HUDEP-2 (cell line): ENCODE results near the gene GALNT10.

Experiments used
- DNase-seq, 76 experiments: peaks; one replicate each; lab custom pipeline; 2025; ENCODE audit not compliant: unreplicated experiment in 76 of 76; lab: John Stamatoyannopoulos, UW

GALNT10 gene

GRCh38 chr5:154178661-154179060 is 11.9 kb upstream of the GALNT10 start:
- no peak for DNase-seq

- peak in 30 of 76 experiments; percentile 4 to 60 (median 28) for DNase-seq
These were observed 10.5 kb upstream of the GALNT10 start for GRCh38 chr5:154179846-154180710.

- no peak for DNase-seq
These were observed 9.4 kb upstream of the GALNT10 start for GRCh38 chr5:154181161-154181560.

- no peak for DNase-seq
These were observed 1.2 kb upstream of the GALNT10 start for GRCh38 chr5:154189256-154189818.

GRCh38 chr5:154189819-154190594 is 526 bp upstream of the GALNT10 start:
- peak in 74 of 76 experiments; percentile 24 to 97 (median 76) for DNase-seq

- DNase-seq = peak in 6 of 76 experiments; percentile 5 to 20 (median 8)
These were observed 1.1 kb downstream of the GALNT10 start for GRCh38 chr5:154191467-154192261.

GRCh38 chr5:154193283-154193682 is 2.8 kb downstream of the GALNT10 start:
- DNase-seq = no peak

GRCh38 chr5:154193701-154194121 is 3.2 kb downstream of the GALNT10 start:
- DNase-seq = no peak

- no peak for DNase-seq
These were observed 4.1 kb downstream of the GALNT10 start for GRCh38 chr5:154194345-154195329.

- DNase-seq = no peak
These were observed 5.7 kb downstream of the GALNT10 start for GRCh38 chr5:154196281-154196680.

- peak in 75 of 76 experiments; percentile 24 to 87 (median 59) for DNase-seq
These were observed 6.6 kb downstream of the GALNT10 start for GRCh38 chr5:154196955-154197652.

GRCh38 chr5:154197801-154198491 is 7.4 kb downstream of the GALNT10 start:
- peak in 6 of 76 experiments; percentile 8 to 38 (median 18) for DNase-seq

GRCh38 chr5:154198611-154199230 is 8.2 kb downstream of the GALNT10 start:
- no peak for DNase-seq

- DNase-seq = no peak
These were observed 8.7 kb downstream of the GALNT10 start for GRCh38 chr5:154199263-154199662.

GRCh38 chr5:154199671-154200220 is 9.2 kb downstream of the GALNT10 start:
- DNase-seq = peak in 19 of 76 experiments; percentile 2 to 38 (median 12)

- no peak for DNase-seq
These were observed 9.7 kb downstream of the GALNT10 start for GRCh38 chr5:154200221-154200620.

GRCh38 chr5:154201108-154201769 is 10.7 kb downstream of the GALNT10 start:
- DNase-seq = no peak
